IMR-90 (cell line): ENCODE results near the gene VPS8. TPM values are rescaled to one million over a fixed set of nuclear protein-coding genes. Genes with fewer than 3 reads are reported as not detected.
A peak's percentile ranks its signal among the peaks of the same experiment; 100 is the strongest.

Source experiments
- ATAC-seq: fragments of 200-7000 bp; cut with Tn5 transposase; 2 replicates; pipeline ENCODE4 v1.9.1; 2020; ENCODE audit warnings: low read depth, mild to moderate bottlenecking, moderate library complexity
- BruUV-seq: library from RNA; stranded (reverse); fragments of 400-500 nt; replicated peaks from 2 replicates; lab custom pipeline; 2021; lab: Mats Ljungman, UMichigan
- CTCF ChIA-PET: fragments of 300-600 bp; formaldehyde crosslinking; extraction: SDS; loops from one replicate; lab custom pipeline; 2021; ENCODE audit warnings: antibody characterized with exemption; lab: Yijun Ruan, JAX
- POLR2A ChIA-PET: fragments of 300-600 bp; sonication (Branson Sonifier 250); formaldehyde crosslinking; loops from one replicate; lab custom pipeline; 2022; ENCODE audit warnings: antibody characterized with exemption; ENCODE audit not compliant: unreplicated experiment; lab: Charles Lee
- DNase-seq: peaks from one replicate; pipeline ENCODE4 v3.0.0; 2013
- H2AFZ ChIP-seq: replicated peaks from 2 replicates; pipeline ENCODE3; 2013; ENCODE audit warnings: low read length, mild to moderate bottlenecking; ENCODE audit not compliant: poor library complexity
- H2AK5ac ChIP-seq: 2 replicates; pipeline ENCODE4 v1.6.1; 2013; ENCODE audit warnings: low read depth, low read length, inconsistent platforms
- H2AK9ac ChIP-seq: replicated peaks from 2 replicates; pipeline ENCODE3; 2013; ENCODE audit warnings: mild to moderate bottlenecking, low read depth, low read length, moderate library complexity; ENCODE audit not compliant: poor library complexity
- H2BK120ac ChIP-seq: 2 replicates; pipeline ENCODE4 v1.6.1; 2013; ENCODE audit warnings: low read depth, low read length, inconsistent platforms
- H2BK15ac ChIP-seq: 3 replicates; pipeline ENCODE4 v1.6.1; 2013; ENCODE audit warnings: low read depth, low read length, inconsistent platforms
- H2BK20ac ChIP-seq: 2 replicates; pipeline ENCODE4 v1.6.1; 2013; ENCODE audit warnings: low read depth, mild to moderate bottlenecking, inconsistent platforms, low read length, moderate library complexity
- H2BK5ac ChIP-seq: 2 replicates; pipeline ENCODE4 v1.6.1; 2013; ENCODE audit warnings: mild to moderate bottlenecking, low read depth, low read length, inconsistent platforms; ENCODE audit not compliant: poor library complexity, severe bottlenecking
- H3K14ac ChIP-seq: replicated peaks from 2 replicates; pipeline ENCODE4 v1.6.1; 2013; ENCODE audit warnings: low read depth, low read length, inconsistent platforms
- H3K18ac ChIP-seq: 2 replicates; pipeline ENCODE4 v1.6.1; 2013; ENCODE audit warnings: low read depth, low read length, control low read depth
- H3K23ac ChIP-seq: 2 replicates; pipeline ENCODE4 v1.6.1; 2013; ENCODE audit warnings: low read depth, low read length, inconsistent platforms
- H3K27ac ChIP-seq: 2 replicates; pipeline ENCODE4 v1.5.1; 2013; ENCODE audit warnings: mild to moderate bottlenecking, control low read depth, low read length; ENCODE audit not compliant: insufficient read depth
- H3K27me3 ChIP-seq: 2 replicates; pipeline ENCODE4 v1.6.1; 2013; ENCODE audit warnings: low read length; ENCODE audit not compliant: control insufficient read depth, insufficient read depth
- H3K36me3 ChIP-seq: 2 replicates; pipeline ENCODE4 v1.6.1; 2013; ENCODE audit warnings: low read length, mixed read lengths; ENCODE audit not compliant: control insufficient read depth, insufficient read depth
- H3K4ac ChIP-seq: 2 replicates; pipeline ENCODE4 v1.6.1; 2013; ENCODE audit warnings: low read depth, low read length, inconsistent platforms
- H3K4me1 ChIP-seq: 2 replicates; pipeline ENCODE4 v1.6.1; 2013; ENCODE audit warnings: low read length, mixed read lengths; ENCODE audit not compliant: control insufficient read depth, insufficient read depth
- H3K4me2 ChIP-seq: 2 replicates; pipeline ENCODE4 v1.6.1; 2013; ENCODE audit warnings: low read depth, mild to moderate bottlenecking, control low read depth, low read length, moderate library complexity
- H3K4me3 ChIP-seq: 2 replicates; pipeline ENCODE4 v1.5.1; 2013; ENCODE audit warnings: low read depth, mild to moderate bottlenecking, control low read depth, low read length, moderate library complexity; ENCODE audit not compliant: insufficient read depth
- H3K56ac ChIP-seq: 2 replicates; pipeline ENCODE4 v1.6.1; 2013; ENCODE audit warnings: low read length, inconsistent platforms; ENCODE audit not compliant: insufficient read depth; ENCODE audit errors: extremely low read depth
- H3K79me1 ChIP-seq, 2 experiments: 2 replicates each; pipeline ENCODE4 v1.6.1; 2013; ENCODE audit warnings: low read length in 2 of 2, inconsistent platforms in 1 of 2, low read depth in 1 of 2
- H3K9ac ChIP-seq: 2 replicates; pipeline ENCODE4 v1.6.1; 2013; ENCODE audit warnings: low read depth, low read length, control low read depth
- H3K9me1 ChIP-seq: 2 replicates; pipeline ENCODE4 v1.6.1; 2013; ENCODE audit warnings: low read length, inconsistent platforms; ENCODE audit not compliant: insufficient read depth
- H3K9me3 ChIP-seq: 2 replicates; pipeline ENCODE4 v1.6.1; 2013; ENCODE audit warnings: low read length; ENCODE audit not compliant: control insufficient read depth, insufficient read depth
- H4K20me1 ChIP-seq: 2 replicates; pipeline ENCODE4 v1.6.1; 2013; ENCODE audit warnings: low read length, inconsistent platforms; ENCODE audit not compliant: insufficient read depth
- H4K5ac ChIP-seq: 2 replicates; pipeline ENCODE4 v1.6.1; 2013; ENCODE audit warnings: mild to moderate bottlenecking, low read depth, low read length, control low read depth
- H4K8ac ChIP-seq, 2 experiments: 2 replicates each; pipeline ENCODE4 v1.6.1; 2013; ENCODE audit warnings: low read depth in 2 of 2, low read length in 2 of 2, control low read depth in 1 of 2, inconsistent platforms in 1 of 2
- H4K91ac ChIP-seq: 2 replicates; pipeline ENCODE4 v1.6.1; 2013; ENCODE audit warnings: low read depth, low read length, inconsistent platforms; ENCODE audit not compliant: insufficient read depth
- BHLHE40 ChIP-seq: fragments of 150-350 bp; IDR thresholded peaks from 2 replicates; pipeline ENCODE4 v1.6.1; 2016; ENCODE audit warnings: mild to moderate bottlenecking, low read depth, low read length
- MXI1 ChIP-seq: IDR thresholded peaks from 2 replicates; pipeline ENCODE4 v1.6.1; 2012; ENCODE audit warnings: low read depth, mild to moderate bottlenecking, low read length, moderate library complexity, borderline replicate concordance
- POLR2A ChIP-seq: IDR thresholded peaks from 2 replicates; pipeline ENCODE4 v1.6.1; 2012; ENCODE audit warnings: mild to moderate bottlenecking, low read depth, low read length
- RAD21 ChIP-seq: IDR thresholded peaks from 2 replicates; pipeline ENCODE4 v1.6.1; 2012; ENCODE audit warnings: low read length, improper control_type of control experiment
- RCOR1 ChIP-seq: IDR thresholded peaks from 2 replicates; pipeline ENCODE4 v1.6.1; 2012; ENCODE audit warnings: mild to moderate bottlenecking, low read length, improper control_type of control experiment; ENCODE audit not compliant: insufficient replicate concordance
- WGBS, 2 experiments: methylation state at CpG; one replicate each; pipeline versions ENCODE4 v1.1.5 to v1.1.7; 2013; ENCODE audit warnings: missing lambda C conversion rate in 2 of 2; ENCODE audit not compliant: insufficient read length in 1 of 2; ENCODE audit errors: extremely low coverage in 2 of 2; 5-methylcytosine and 5-hydroxymethylcytosine counted together
- dilution Hi-C: fragments of 300-500 bp; cut with HindIII; formaldehyde crosslinking; loops from one replicate; pipeline ENCODE4 v1.14.3; 2018; ENCODE audit warnings: low sequenced_read_pairs; ENCODE audit not compliant: unreplicated experiment
- in situ Hi-C: fragments of 300-500 bp; cut with MboI; formaldehyde crosslinking; loops from 3 replicates; pipeline ENCODE4 v1.14.3; 2019; ENCODE audit warnings: low sequenced_read_pairs, inconsistent platforms, mixed read lengths
- intact Hi-C: fragments of 100-400 bp; cut with micrococcal nuclease; formaldehyde crosslinking; loops from 2 replicates; pipeline ENCODE4 v1.10.0; 2022
- polyA plus RNA-seq, 3 experiments: library from polyadenylated mRNA; depleted of rRNA; stranded (reverse); fragments of >200 nt; gene quantifications; 2 replicates each; pipeline ENCODE4 v1.2.3, GENCODE V29; 2012; ENCODE audit warnings: low replicate concordance in 1 of 3
- total RNA-seq: library from RNA; depleted of rRNA; stranded (reverse); fragments of >200 nt; gene quantifications from 2 replicates; pipeline ENCODE4 v1.2.3, GENCODE V29; 2012
- TF ChIP-seq, protein P1 (sequence below): conservative IDR thresholded peaks from 2 replicates; pipeline ENCODE4 v1.5.1; 2012; ENCODE audit warnings: mild to moderate bottlenecking, low read depth, low read length, improper control_type of control experiment

VPS8 gene
- total and polyA plus RNA-seq, 2 of the 4 experiments (the other 2 are of a cell fraction) = 14.0 to 56.1 TPM

DNA sequence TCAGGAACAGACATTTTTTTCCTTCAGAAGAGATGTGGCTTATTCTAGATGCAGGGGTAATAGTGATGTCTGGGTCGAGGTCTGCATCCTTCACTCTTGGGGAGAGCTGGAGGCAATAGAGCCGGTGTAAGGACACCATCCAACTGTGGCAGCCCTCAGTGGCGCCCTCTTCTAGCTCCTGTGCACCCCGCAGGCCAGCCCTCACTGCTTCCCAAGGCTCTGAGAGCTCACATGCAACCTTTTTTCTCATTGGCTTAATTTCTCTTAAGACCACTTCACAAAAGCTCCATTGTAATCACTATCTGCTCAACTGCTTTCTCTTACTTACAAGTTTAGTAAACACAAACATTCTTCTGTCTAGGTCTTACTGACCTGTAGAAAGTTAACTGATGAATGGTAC lies 3.9 kb upstream of the VPS8 start:
- no peak overlapping the region for H3K9ac ChIP-seq
- H4K91ac ChIP-seq = no peak overlapping the region
- no peak overlapping the region for H2BK120ac ChIP-seq
- H3K9me3 ChIP-seq = no peaks in the 10 kb centered on the region
- H3K4ac ChIP-seq = no peak overlapping the region
- H4K5ac ChIP-seq = no peak overlapping the region
- no peak overlapping the region for H2BK20ac ChIP-seq
- no peak overlapping the region for H3K56ac ChIP-seq
- dilution Hi-C loops (no loop called here), in situ Hi-C loops (loop anchor here (10.0 kb wide), 1 partner anchor 433 kb away; the partner anchor contains the start of gene THPO), intact Hi-C loops (no loop called here)
- no peak overlapping the region for H2AK5ac ChIP-seq
- no peaks in the 10 kb centered on the region; the same call in 1 of the 2 replicates for H4K20me1 ChIP-seq
- DNase-seq = no peak
- BruUV-seq = no TSS peak
- no peak overlapping the region for H2BK5ac ChIP-seq
- no peak overlapping the region for H3K4me3 ChIP-seq
- no peak overlapping the region for H2BK15ac ChIP-seq
- no peak overlapping the region for H3K23ac ChIP-seq
- H3K36me3 ChIP-seq = no peaks in the 10 kb centered on the region
- POLR2A ChIA-PET = no interaction called here
- peaks cover 5% of the 10 kb centered on the region; the same call in 1 of the 2 replicates for H3K9me1 ChIP-seq
- H4K8ac ChIP-seq = no peak overlapping the region
- TF ChIP-seq RAD21 (no peak), RCOR1 (no peak), BHLHE40 (no peak), MXI1 (no peak), POLR2A (no peak)
- TF ChIP-seq, protein P1, sequence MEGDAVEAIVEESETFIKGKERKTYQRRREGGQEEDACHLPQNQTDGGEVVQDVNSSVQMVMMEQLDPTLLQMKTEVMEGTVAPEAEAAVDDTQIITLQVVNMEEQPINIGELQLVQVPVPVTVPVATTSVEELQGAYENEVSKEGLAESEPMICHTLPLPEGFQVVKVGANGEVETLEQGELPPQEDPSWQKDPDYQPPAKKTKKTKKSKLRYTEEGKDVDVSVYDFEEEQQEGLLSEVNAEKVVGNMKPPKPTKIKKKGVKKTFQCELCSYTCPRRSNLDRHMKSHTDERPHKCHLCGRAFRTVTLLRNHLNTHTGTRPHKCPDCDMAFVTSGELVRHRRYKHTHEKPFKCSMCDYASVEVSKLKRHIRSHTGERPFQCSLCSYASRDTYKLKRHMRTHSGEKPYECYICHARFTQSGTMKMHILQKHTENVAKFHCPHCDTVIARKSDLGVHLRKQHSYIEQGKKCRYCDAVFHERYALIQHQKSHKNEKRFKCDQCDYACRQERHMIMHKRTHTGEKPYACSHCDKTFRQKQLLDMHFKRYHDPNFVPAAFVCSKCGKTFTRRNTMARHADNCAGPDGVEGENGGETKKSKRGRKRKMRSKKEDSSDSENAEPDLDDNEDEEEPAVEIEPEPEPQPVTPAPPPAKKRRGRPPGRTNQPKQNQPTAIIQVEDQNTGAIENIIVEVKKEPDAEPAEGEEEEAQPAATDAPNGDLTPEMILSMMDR = 0 out of 2 replicates have a peak, but pooled peaks have one; percentile 23
- H3K27me3 ChIP-seq = no peaks in the 10 kb centered on the region
- no peak overlapping the region for H3K14ac ChIP-seq
- ATAC-seq = no peak
- no peak overlapping the region for H2AFZ ChIP-seq
- no peak overlapping the region for H3K4me2 ChIP-seq
- WGBS, 2 experiments = 8% methylated on average over 2 of the region's 4 CpGs; no CpG with 5 or more reads in 1 of the 2 experiments
- peaks cover 8 to 10% of the 10 kb centered on the region in 2 experiments; a peak in 3 of 4 replicates for H3K79me1 ChIP-seq
- no peak overlapping the region for H3K27ac ChIP-seq
- CTCF ChIA-PET = interaction anchor here (1.2 to 1.5 kb wide), 3 partner anchors 247 to 436 kb away, joined by 3 to 6 read pairs (median 4); partner anchors contain the start of gene EPHB3
- H3K4me1 ChIP-seq = peaks cover 4% of the 10 kb centered on the region
- H3K18ac ChIP-seq = no peak overlapping the region
- no peak overlapping the region for H2AK9ac ChIP-seq
